Neuronal stem cell (in vitro differentiated cells): Measurements from ENCODE around the gene MUC5B.

Experiments
- DNase-seq: peaks from one replicate; pipeline ENCODE4 v3.0.0-alpha.2; 2013; ENCODE audit warnings: low spot score
- H2AFZ ChIP-seq: one replicate; pipeline ENCODE4 v1.6.1; 2013; ENCODE audit warnings: mild to moderate bottlenecking, low read length, inconsistent platforms
- H2AK5ac ChIP-seq: 2 replicates; pipeline ENCODE4 v1.6.1; 2013; ENCODE audit warnings: low read depth, mild to moderate bottlenecking, inconsistent platforms, low read length, moderate library complexity, mixed read lengths
- H2BK120ac ChIP-seq: 2 replicates; pipeline ENCODE4 v1.6.1; 2013; ENCODE audit warnings: low read depth, mild to moderate bottlenecking, inconsistent platforms, low read length, moderate library complexity, mixed read lengths
- H2BK12ac ChIP-seq: one replicate; pipeline ENCODE4 v1.6.1; 2013; ENCODE audit warnings: low read length, inconsistent platforms
- H2BK15ac ChIP-seq: 2 replicates; pipeline ENCODE4 v1.6.1; 2013; ENCODE audit warnings: mild to moderate bottlenecking, low read length, inconsistent platforms, mixed read lengths
- H2BK5ac ChIP-seq: one replicate; pipeline ENCODE4 v1.6.1; 2013; ENCODE audit warnings: inconsistent platforms, mild to moderate bottlenecking, low read length, moderate library complexity
- H3K14ac ChIP-seq: one replicate; pipeline ENCODE4 v1.6.1; 2013; ENCODE audit warnings: low read length, inconsistent platforms
- H3K18ac ChIP-seq: 2 replicates; pipeline ENCODE4 v1.6.1; 2013; ENCODE audit warnings: low read length, inconsistent platforms
- H3K23ac ChIP-seq: 2 replicates; pipeline ENCODE4 v1.6.1; 2013; ENCODE audit warnings: low read depth, mild to moderate bottlenecking, mixed read lengths, low read length, inconsistent platforms; ENCODE audit not compliant: poor library complexity
- H3K27ac ChIP-seq: replicated peaks from 3 replicates; pipeline ENCODE4 v1.5.1; 2013; ENCODE audit warnings: low read length, inconsistent platforms
- H3K27me3 ChIP-seq, 3 experiments: 2 replicates each; pipeline ENCODE4 v1.6.1; 2013; ENCODE audit warnings: low read length in 3 of 3, mild to moderate bottlenecking in 2 of 3, inconsistent platforms in 1 of 3, low read depth in 1 of 3, mixed read lengths in 1 of 3, moderate library complexity in 1 of 3; ENCODE audit not compliant: control insufficient read depth in 3 of 3, insufficient read depth in 3 of 3
- H3K36me3 ChIP-seq, 2 donors: replicated peaks in 1 of 2; 2 replicates each; pipeline ENCODE4 v1.6.1; 2013; ENCODE audit warnings: low read length in 2 of 2; ENCODE audit not compliant: control insufficient read depth in 2 of 2, insufficient read depth in 2 of 2
- H3K4ac ChIP-seq: 2 replicates; pipeline ENCODE4 v1.6.1; 2013; ENCODE audit warnings: inconsistent platforms, mild to moderate bottlenecking, low read length, moderate library complexity
- H3K4me1 ChIP-seq, 2 donors: 1 replicate in 1 of 2; 2 replicates in 1 of 2; pipeline ENCODE4 v1.6.1; 2013; ENCODE audit warnings: low read length in 2 of 2, low read depth in 1 of 2; ENCODE audit not compliant: control insufficient read depth in 2 of 2, insufficient read depth in 1 of 2
- H3K4me2 ChIP-seq: one replicate; pipeline ENCODE4 v1.6.1; 2013; ENCODE audit warnings: mild to moderate bottlenecking, low read length, inconsistent platforms; ENCODE audit not compliant: insufficient read depth, poor library complexity, severe bottlenecking
- H3K4me3 ChIP-seq, 2 donors: 2 replicates each; pipeline ENCODE4 v1.5.1; 2013; ENCODE audit warnings: low read length in 2 of 2, mild to moderate bottlenecking in 2 of 2, inconsistent platforms in 1 of 2, moderate library complexity in 1 of 2
- H3K79me1 ChIP-seq: one replicate; pipeline ENCODE4 v1.6.1; 2013; ENCODE audit warnings: low read depth, mild to moderate bottlenecking, inconsistent platforms, low read length, moderate library complexity
- H3K9ac ChIP-seq: one replicate; pipeline ENCODE4 v1.6.1; 2013; ENCODE audit warnings: mild to moderate bottlenecking, low read depth, low read length, inconsistent platforms; ENCODE audit not compliant: poor library complexity
- H3K9me3 ChIP-seq, 2 donors: replicated peaks in 1 of 2; 2 replicates each; pipeline versions ENCODE3 to v1.6.1; 2013; ENCODE audit warnings: low read length in 2 of 2, mild to moderate bottlenecking in 2 of 2, inconsistent platforms in 1 of 2, low read depth in 1 of 2, mixed read lengths in 1 of 2, moderate library complexity in 1 of 2; ENCODE audit not compliant: control insufficient read depth in 2 of 2, insufficient read depth in 1 of 2
- H4K8ac ChIP-seq: one replicate; pipeline ENCODE4 v1.6.1; 2013; ENCODE audit warnings: low read depth, mild to moderate bottlenecking, inconsistent platforms, low read length, moderate library complexity
- H4K91ac ChIP-seq: one replicate; pipeline ENCODE4 v1.6.1; 2013; ENCODE audit warnings: low read length, low read depth, mild to moderate bottlenecking, inconsistent platforms; ENCODE audit not compliant: poor library complexity
- WGBS, 2 donors: extraction: QIAGEN DNeasy Blood & Tissue Kit; methylation state at CpG; one replicate each; pipeline ENCODE4 v1.1.7; 2013; ENCODE audit warnings: missing lambda C conversion rate in 2 of 2, mixed read lengths in 1 of 2; ENCODE audit not compliant: insufficient read length in 2 of 2, insufficient replicate concordance in 1 of 2; ENCODE audit errors: extremely low coverage in 2 of 2; 5-methylcytosine and 5-hydroxymethylcytosine counted together

The MUC5B gene

DNA sequence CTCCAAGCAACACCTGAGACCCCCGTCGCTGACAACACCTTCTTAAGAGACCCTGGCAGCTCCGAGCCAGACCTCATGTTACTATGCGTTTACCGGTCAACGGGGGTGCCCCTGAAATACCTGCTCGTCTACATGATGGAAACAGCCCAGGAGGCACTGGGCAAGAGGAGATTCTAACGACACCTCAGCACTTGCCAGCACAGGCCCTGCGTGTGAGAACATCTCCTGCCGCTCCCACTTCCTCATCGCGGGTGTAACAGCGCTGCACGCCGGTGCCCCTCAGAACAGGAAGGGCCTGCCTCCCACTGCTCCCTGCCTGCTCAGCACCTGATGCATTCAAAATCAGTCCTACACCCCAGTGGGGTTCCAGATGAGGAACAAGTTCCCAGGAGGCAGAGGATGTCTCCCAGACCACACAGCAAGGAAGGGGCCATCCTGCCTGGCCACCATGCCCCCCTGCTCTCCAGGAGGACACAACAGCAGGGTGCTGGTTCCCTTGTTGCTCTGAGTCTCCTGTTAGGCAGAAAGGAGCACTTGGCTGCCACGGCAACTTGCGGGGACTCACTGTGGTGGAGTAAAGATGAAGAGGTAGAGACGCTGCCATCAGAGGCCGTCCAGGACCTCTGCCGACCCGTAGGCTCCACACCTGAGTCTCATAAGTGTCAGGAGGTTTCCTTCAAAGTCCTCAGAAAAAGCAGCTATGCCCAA is 84.5 kb downstream of the MUC5B start:
- H3K27ac ChIP-seq: no peak overlapping the region
- H3K14ac ChIP-seq: peak overlapping the region; percentile 91
- H2BK5ac ChIP-seq: no peak overlapping the region
- no CpG with 5 or more reads among the region's 21 CpGs for WGBS, 2 donors
- H2BK15ac ChIP-seq: no peak overlapping the region
- no peak overlapping the region for H3K4ac ChIP-seq
- H4K91ac ChIP-seq: no peak overlapping the region
- H3K4me2 ChIP-seq: no peak overlapping the region
- no peak for DNase-seq
- H3K9me3 ChIP-seq: peaks cover 7 to 20% of the 10 kb centered on the region in 2 donors
- H3K4me3 ChIP-seq: peak overlapping the region in 1 of 2 donors; percentile 81
- H3K4me1 ChIP-seq: peaks cover 2 to 17% of the 10 kb centered on the region in 2 donors
- H3K9ac ChIP-seq: peak overlapping the region; percentile 57
- H3K79me1 ChIP-seq: peaks cover 30% of the 10 kb centered on the region
- H3K23ac ChIP-seq: peak overlapping the region; percentile 57
- no peak overlapping the region for H2AFZ ChIP-seq
- H3K18ac ChIP-seq: peak overlapping the region; percentile 22
- no peak overlapping the region for H2BK12ac ChIP-seq
- H4K8ac ChIP-seq: no peak overlapping the region
- H3K27me3 ChIP-seq: no peaks in the 10 kb centered on the region
- no peak overlapping the region for H2AK5ac ChIP-seq
- peaks cover 2 to 25% of the 10 kb centered on the region in 2 donors for H3K36me3 ChIP-seq
- no peak overlapping the region for H2BK120ac ChIP-seq

DNA sequence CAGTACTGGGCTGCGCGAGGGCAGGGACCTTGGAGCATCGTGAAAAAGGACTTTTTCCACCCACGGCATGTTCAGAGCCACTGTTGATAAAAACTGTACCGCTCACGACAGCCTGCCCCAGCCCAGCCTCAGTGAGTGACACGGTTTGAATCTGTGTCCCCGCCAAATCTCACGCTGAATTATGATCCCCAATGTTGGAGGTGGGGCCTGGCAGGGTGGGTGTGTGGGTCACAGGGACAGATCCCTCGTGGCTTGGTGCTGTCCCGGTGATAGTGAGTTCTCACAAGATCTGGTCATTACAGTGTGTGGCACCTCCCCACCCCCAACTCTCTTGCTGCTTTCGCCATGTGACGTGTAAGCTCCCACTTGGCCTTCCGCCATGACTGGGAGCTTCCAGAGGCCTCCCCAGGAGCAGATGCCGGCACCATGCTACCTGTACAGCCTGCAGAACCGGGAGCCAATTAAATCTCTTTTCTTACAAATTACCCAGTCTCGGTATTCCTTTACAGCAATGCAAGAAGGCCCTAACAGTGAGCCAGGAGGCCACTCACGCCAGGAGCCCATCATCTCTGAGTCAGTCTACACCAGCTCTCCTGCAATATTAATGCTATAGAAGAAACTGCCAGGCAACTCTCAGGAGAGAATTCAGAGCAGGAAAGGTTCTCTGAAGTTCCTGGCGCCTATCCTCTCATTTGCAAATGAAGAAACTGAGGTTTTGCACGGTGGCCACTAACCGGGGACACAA is 85.3 kb downstream of the MUC5B start:
- no CpG with 5 or more reads among the region's 21 CpGs for WGBS, 2 donors
- Histone ChIP-seq H2BK15ac (no peak overlapping the region), H2AK5ac (no peak overlapping the region), H2BK12ac (no peak overlapping the region), H2BK120ac (no peak overlapping the region), H3K79me1 (peaks cover 27% of the 10 kb centered on the region), H2BK5ac (no peak overlapping the region), H4K8ac (no peak overlapping the region), H3K4me3 (peak overlapping the region in 1 of 2 donors; percentile 81), H3K27me3 (no peaks in the 10 kb centered on the region), H3K9me3 (peaks cover 7 to 21% of the 10 kb centered on the region in 2 donors), H3K36me3 (peaks cover 2 to 25% of the 10 kb centered on the region in 2 donors), H3K14ac (no peak overlapping the region), H3K23ac (peak overlapping the region; percentile 48), H3K27ac (no peak overlapping the region), H3K4ac (no peak overlapping the region), H3K4me2 (peak overlapping the region; percentile 72), H3K18ac (no peak overlapping the region), H3K9ac (peak overlapping the region; percentile 95), H3K4me1 (peaks cover 2 to 9% of the 10 kb centered on the region in 2 donors), H2AFZ (no peak overlapping the region), H4K91ac (no peak overlapping the region)
- DNase-seq: no peak

DNA sequence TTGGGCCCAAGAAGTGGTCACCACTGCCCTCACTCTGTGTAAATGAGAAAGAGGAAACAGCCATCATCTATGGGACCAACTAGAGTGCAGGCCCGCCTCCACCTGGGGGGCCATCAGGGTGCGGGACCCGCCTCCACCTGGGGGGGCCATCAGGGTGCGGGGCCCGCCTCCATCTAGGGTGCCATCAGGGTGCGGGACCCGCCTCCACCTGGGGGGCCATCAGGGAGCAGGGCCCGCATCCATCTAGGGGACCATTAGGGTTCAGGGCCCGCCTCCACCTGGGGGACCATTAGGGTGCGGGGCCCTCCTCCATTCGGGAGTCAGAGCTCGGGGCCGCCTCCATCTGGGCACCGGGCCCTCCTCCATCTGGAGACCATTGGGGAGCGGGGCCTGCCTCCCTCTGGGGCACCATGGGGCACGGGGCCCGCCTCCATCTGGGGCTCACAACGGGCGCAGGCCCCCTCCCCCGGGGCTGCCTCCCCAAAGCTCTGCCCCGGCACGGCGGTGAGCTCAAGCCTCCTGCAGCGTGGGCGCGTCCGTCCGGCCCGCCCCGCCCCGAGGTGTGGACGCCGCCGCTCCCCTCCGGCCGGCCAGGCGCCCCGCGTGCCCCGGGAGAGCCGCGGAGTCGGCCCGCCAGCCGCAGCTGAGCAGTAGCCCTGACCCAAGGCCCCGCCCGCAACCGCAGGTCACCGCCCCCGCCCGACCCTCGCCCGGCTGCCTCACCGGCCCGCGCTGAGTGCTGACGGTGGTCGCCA is 86.1 kb downstream of the MUC5B start:
- Histone ChIP-seq H3K4me1 (peaks cover 2 to 5% of the 10 kb centered on the region in 2 donors), H3K79me1 (peaks cover 23% of the 10 kb centered on the region), H3K18ac (peak overlapping the region; percentile 73), H3K9ac (peak overlapping the region; percentile 95), H3K36me3 (peaks cover 2 to 25% of the 10 kb centered on the region in 2 donors), H2BK12ac (no peak overlapping the region), H4K91ac (no peak overlapping the region), H3K27ac (no peak overlapping the region), H3K9me3 (peaks cover 7 to 21% of the 10 kb centered on the region in 2 donors), H3K23ac (peak overlapping the region; percentile 100), H2BK120ac (no peak overlapping the region), H2AFZ (peak overlapping the region; percentile 88), H3K4me3 (peak overlapping the region; percentile 81 to 94), H2BK15ac (no peak overlapping the region), H3K27me3 (no peaks in the 10 kb centered on the region), H3K4me2 (peak overlapping the region; percentile 72), H3K4ac (peak overlapping the region; percentile 71), H4K8ac (no peak overlapping the region), H3K14ac (no peak overlapping the region), H2AK5ac (no peak overlapping the region), H2BK5ac (no peak overlapping the region)
- DNase-seq: no peak
- WGBS, 2 donors: no CpG with 5 or more reads among the region's 58 CpGs
